ENCODE measurements around the gene IMP4. TPM values are rescaled to one million over a fixed set of nuclear protein-coding genes. Genes with fewer than 3 reads are reported as not detected.
A peak's percentile ranks its signal among the peaks of the same experiment; 100 is the strongest.

Gene IMP4
- total RNA-seq, 4 donors from 2014 or later: 25.1 to 51.8 (median 43.3) TPM

DNA sequence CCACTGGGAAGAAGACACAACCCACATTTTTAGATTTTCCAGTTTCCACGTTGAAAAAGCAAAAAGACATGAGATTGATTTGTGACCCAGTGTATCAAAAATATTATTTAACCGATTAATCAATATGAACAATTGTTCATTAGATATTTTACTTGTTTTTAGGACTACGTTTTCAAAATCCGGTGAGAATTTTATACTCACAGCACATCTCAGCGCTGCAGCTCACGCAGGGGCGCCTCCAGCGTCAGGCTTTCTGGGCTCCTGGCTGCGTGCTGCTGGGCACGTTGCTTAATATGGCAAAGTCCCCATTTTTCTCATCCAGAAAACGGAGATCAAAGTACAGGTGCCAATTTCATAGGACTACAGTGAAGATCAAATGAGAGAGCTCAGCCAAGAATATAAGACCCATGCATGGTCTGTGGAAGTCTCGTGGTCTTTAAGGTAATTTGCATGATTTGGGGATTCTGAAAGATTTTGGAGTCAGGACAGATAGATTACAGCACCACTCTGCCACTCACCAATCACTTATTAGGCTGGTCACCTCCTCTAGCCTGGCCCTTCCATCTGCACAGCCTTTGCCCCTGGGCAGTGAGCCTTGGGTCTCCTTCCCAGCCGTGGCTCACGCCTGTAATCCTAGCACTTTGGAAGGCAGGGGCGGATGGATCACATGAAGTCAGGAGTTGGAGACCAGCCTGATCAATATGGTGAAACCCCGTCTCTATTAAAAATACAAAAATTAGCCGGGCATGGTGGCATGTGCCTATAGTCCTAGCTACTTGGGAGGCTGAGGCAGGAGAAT lies 49.4 kb downstream of the IMP4 start:
- no peaks in the 10 kb centered on the region for H3K27me3 ChIP-seq
- H3K36me3 ChIP-seq: no peaks in the 10 kb centered on the region
- H3K9me3 ChIP-seq: no peaks in the 10 kb centered on the region
- H3K27ac ChIP-seq: peak overlapping the region; percentile 78 to 82
- peak in 1 of 2 donors; percentile 27 for DNase-seq
- TF ChIP-seq CTCF (IDR thresholded peaks at IDR 0.05) (no peak), POLR2A (IDR thresholded peaks at IDR 0.05) (no peak)
- peaks cover 0 to 6% of the 10 kb centered on the region in 2 donors for H3K4me1 ChIP-seq
- H3K4me3 ChIP-seq: peak overlapping the region; percentile 52 to 55
- intact Hi-C loops (cut with DNase I; ENCODE audit: low total_unique reads): no loop called here

- intact Hi-C loops (cut with DNase I; ENCODE audit: low total_unique reads): no loop called here
- Histone ChIP-seq H3K27ac (no peak overlapping the region), H3K36me3 (no peaks in the 10 kb centered on the region), H3K9me3 (no peaks in the 10 kb centered on the region), H3K4me3 (no peak overlapping the region), H3K27me3 (no peaks in the 10 kb centered on the region), H3K4me1 (peaks cover 0 to 6% of the 10 kb centered on the region in 2 donors)
- TF ChIP-seq CTCF (IDR thresholded peaks at IDR 0.05) (no peak), POLR2A (IDR thresholded peaks at IDR 0.05) (no peak)
- no peak for DNase-seq
Observed at GRCh38 chr2:130393318-130393910, 50.7 kb downstream of the IMP4 start.

Small RNA genes within 50 kb of the gene (small RNA-seq; reads per million reads assigned to genes)
- gene AC132479.1: not detected

Other genes starting within 250 kb of the IMP4 start
- gene POTEF, start 213.7 kb upstream of the IMP4 start, total RNA-seq: under 1 TPM in 2 of 4 donors, not detected in 2; under 0.01 to 0.76 TPM
- 10 to 100 TPM in 2 of 4 donors, 1 to 10 TPM in 2; 4.6 to 34.7 (median 9.8) TPM for gene CCDC74B, start 197.8 kb upstream of the IMP4 start, total RNA-seq
- 10 to 100 TPM; 15.0 to 74.9 (median 35.4) TPM for gene SMPD4, start 161.3 kb upstream of the IMP4 start, total RNA-seq
- gene MZT2B, start 160.6 kb upstream of the IMP4 start, total RNA-seq: 100 to 1,000 TPM in 3 of 4 donors, 10 to 100 TPM in 1; 67.3 to 790 (median 231) TPM
- gene TUBA3E, start 144.5 kb upstream of the IMP4 start, total RNA-seq: 10 to 100 TPM in 1 of 4 donors, not detected in 3; 12.8 TPM
- 10 to 100 TPM; 29.6 to 65.6 (median 46.3) TPM for gene PTPN18, start 13.2 kb downstream of the IMP4 start, total RNA-seq
- gene POTEI, start 166.4 kb downstream of the IMP4 start, total RNA-seq: under 1 TPM in 2 of 4 donors, not detected in 2; 0.26 to 0.35 TPM
- gene CFC1B, start 178.3 kb downstream of the IMP4 start, total RNA-seq: under 1 TPM in 1 of 4 donors, not detected in 3; 0.35 TPM

Data from uterus (tissue), 4 donors.